ENCODE results near the gene NUP54.

GRCh38 chr4:76141241-76141640 is 7.0 kb downstream of the NUP54 start:
- TF ChIP-seq ZNF165 (CRISPR knock-in tag; IDR thresholded peaks at IDR 0.05; ENCODE audit: borderline replicate concordance): no peak
- no peak for TF ChIP-seq ZNF696 (CRISPR knock-in tag; conservative IDR thresholded peaks at IDR 0.05)
- TF ChIP-seq, protein P1, sequence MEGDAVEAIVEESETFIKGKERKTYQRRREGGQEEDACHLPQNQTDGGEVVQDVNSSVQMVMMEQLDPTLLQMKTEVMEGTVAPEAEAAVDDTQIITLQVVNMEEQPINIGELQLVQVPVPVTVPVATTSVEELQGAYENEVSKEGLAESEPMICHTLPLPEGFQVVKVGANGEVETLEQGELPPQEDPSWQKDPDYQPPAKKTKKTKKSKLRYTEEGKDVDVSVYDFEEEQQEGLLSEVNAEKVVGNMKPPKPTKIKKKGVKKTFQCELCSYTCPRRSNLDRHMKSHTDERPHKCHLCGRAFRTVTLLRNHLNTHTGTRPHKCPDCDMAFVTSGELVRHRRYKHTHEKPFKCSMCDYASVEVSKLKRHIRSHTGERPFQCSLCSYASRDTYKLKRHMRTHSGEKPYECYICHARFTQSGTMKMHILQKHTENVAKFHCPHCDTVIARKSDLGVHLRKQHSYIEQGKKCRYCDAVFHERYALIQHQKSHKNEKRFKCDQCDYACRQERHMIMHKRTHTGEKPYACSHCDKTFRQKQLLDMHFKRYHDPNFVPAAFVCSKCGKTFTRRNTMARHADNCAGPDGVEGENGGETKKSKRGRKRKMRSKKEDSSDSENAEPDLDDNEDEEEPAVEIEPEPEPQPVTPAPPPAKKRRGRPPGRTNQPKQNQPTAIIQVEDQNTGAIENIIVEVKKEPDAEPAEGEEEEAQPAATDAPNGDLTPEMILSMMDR (IDR thresholded peaks at IDR 0.05 in 2 of 3, conservative IDR thresholded peaks at IDR 0.05 in 1 of 3; ENCODE audit: insufficient read depth in 2 of 3, low read depth in 1 of 3, low read length in 3 of 3): no peak
- TF ChIP-seq TFE3 (CRISPR knock-in tag; IDR thresholded peaks at IDR 0.05): no peak
- no peak for TF ChIP-seq NR2C2 (CRISPR knock-in tag; IDR thresholded peaks at IDR 0.05)
- TF ChIP-seq NR2C2 (tag; IDR thresholded peaks at IDR 0.05): no peak
- no peak for TF ChIP-seq ZNF224 (CRISPR knock-in tag; IDR thresholded peaks at IDR 0.05)
- TF ChIP-seq POLR2A (conservative IDR thresholded peaks at IDR 0.05): no peak

Data from K562 (cell line).